AG04450 (cell line): ENCODE results near the gene POLD2. TPM values are rescaled to one million over a fixed set of nuclear protein-coding genes. Genes with fewer than 3 reads are reported as not detected.
A peak's percentile ranks its signal among the peaks of the same experiment; 100 is the strongest.
"Not testable (repeated sequence)": the region's sequence is repeated elsewhere in the genome, so short reads cannot be mapped to it uniquely, and the experiment has no call there.

Source experiments
- CTCF ChIA-PET: fragments of 300-600, 350-600 bp; formaldehyde crosslinking; extraction: SDS; loops from one replicate; lab custom pipeline; 2022; ENCODE audit warnings: antibody characterized with exemption, inconsistent platforms; lab: Charles Lee
- POLR2A ChIA-PET: fragments of 350-600 bp; formaldehyde crosslinking; extraction: SDS; loops from one replicate; lab custom pipeline; 2021; ENCODE audit warnings: antibody characterized with exemption, inconsistent platforms; lab: Yijun Ruan, JAX
- DNase-seq: peaks from one replicate; pipeline ENCODE4 v3.0.0-alpha.2; 2011; ENCODE audit warnings: low read depth, low spot score
- H3K27ac ChIP-seq: one replicate; pipeline ENCODE4 v1.5.1; 2012; ENCODE audit warnings: low read depth, low read length, control low read depth
- H3K27me3 ChIP-seq: one replicate; pipeline ENCODE4 v1.6.0; 2012; ENCODE audit warnings: low read length; ENCODE audit not compliant: control insufficient read depth, insufficient read depth
- H3K4me3 ChIP-seq: 2 replicates; pipeline ENCODE4 v1.5.1; 2011; ENCODE audit warnings: mild to moderate bottlenecking, low read depth, low read length, control low read depth
- H3K9me3 ChIP-seq: 2 replicates; pipeline ENCODE4 v1.5.1; 2012; ENCODE audit warnings: low read length; ENCODE audit not compliant: control insufficient read depth, insufficient read depth
- CTCF ChIP-seq: IDR thresholded peaks from 2 replicates; pipeline ENCODE4 v1.5.1; 2011; ENCODE audit warnings: low read depth, low read length, control low read depth, inconsistent platforms
- polyA minus RNA-seq: library from RNA; depleted of rRNA, polyadenylated mRNA; stranded (reverse); fragments of >200 nt; gene quantifications from 2 replicates; pipeline ENCODE4 v1.2.3, GENCODE V29; 2011; rRNA and poly(A)+ RNA removed
- polyA plus RNA-seq: library from polyadenylated mRNA; depleted of rRNA; stranded (reverse); fragments of >200 nt; gene quantifications from 2 replicates; pipeline ENCODE4 v1.2.3, GENCODE V29; 2011; rRNA removed

Gene POLD2
- 64.8 and 79.6 TPM in 2 replicates for polyA plus RNA-seq
- polyA minus RNA-seq = 29.0 and 39.8 TPM in 2 replicates

DNA sequence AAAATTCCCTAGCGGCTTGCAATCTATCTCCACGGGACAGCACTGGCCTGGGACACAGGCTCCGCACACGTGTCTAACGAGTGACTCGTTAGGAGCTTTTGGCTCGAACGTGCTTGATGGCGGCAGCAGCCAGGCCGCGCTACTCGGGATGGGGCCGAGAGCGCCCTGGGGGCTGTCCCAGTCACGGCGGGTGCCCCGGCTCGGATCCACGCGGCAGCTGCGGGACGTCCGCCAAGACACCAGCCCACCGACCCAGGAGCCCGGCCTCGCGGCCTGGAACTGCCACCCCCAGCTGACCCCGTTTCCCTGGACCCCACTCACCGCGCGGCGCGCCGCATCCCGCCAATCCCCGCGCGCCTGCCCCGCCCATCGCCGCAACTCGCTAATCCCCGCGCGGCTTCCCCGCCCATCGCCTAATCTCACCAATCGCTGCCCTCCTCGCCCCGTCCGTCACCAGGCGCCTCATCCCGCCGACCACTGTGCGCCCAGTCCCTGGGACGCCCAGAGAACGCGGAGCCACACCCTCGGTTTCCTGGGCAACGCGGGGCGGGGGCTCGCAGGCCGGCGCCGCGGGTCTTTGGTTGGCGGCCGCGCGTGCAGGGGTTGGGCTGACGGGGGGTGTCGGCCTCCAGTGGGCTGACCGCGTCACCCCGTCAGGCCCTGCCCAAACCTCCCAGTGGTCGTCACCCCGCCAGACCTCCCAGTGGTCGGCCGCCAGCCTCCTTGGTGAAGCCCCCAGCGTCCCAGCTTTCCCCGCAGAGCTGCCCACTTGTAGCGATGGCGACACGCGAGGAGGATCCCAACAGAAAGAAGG is at the start of gene POLD2:
Gene POLD2 (minus strand): TSS at position 359 of the 814 bp plus-strand sequence. CDS start 1,495 bp downstream, outside the sequence.
- POLR2A ChIA-PET = interaction anchor here (0.5 to 1.3 kb wide), 7 partner anchors 12 to 77 kb away, joined by 3 to 5 read pairs (median 3); partner anchors contain the start of gene YKT6
- H3K4me3 ChIP-seq = peak within 1 kb of the TSS; percentile 77
- TF ChIP-seq CTCF = no peak
- H3K27ac ChIP-seq = peak within 1 kb of the TSS; percentile 47
- peaks cover 11% of the 10 kb centered on the region for H3K9me3 ChIP-seq
- peak; percentile 85 for DNase-seq
- CTCF ChIA-PET = interaction anchor here (1.6 to 2.4 kb wide), 2 partner anchors 37 to 72 kb away, joined by 4 to 10 read pairs; no protein-coding TSS in a partner anchor
- no peaks in the 10 kb centered on the region for H3K27me3 ChIP-seq

DNA sequence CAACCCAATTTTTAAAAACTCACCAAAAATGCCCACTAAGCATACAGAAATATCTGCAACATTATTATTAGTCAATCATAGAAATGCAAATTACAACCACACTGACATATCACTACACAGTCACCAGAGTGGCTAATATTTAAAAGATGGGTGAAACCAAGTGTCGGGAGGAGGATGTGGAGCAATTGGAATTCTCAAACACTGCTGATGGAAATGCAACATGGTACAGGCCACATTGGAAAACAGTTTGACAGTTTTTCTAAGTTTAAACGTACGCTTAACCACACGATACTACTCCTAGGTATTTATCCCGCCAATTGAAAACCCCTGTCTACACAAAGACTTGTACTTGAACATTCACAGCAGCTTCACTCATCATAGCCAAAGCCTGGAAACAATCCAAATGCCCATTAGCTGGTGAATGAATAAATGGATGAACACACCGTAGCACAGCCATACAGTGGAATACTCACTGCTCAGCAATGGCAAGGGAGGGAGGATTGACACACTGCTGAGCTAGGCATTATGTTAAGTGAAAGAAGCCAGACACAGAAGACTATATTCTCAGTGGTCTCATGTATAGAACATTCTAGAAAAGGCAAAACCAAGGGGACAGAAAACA is 49.6 kb upstream of the POLD2 start:
- Histone ChIP-seq H3K27me3 (peaks cover 13% of the 10 kb centered on the region), H3K9me3 (peaks cover 3% of the 10 kb centered on the region), H3K4me3 (no peak overlapping the region), H3K27ac (no peak overlapping the region)
- DNase-seq = no peak
- ChIA-PET POLR2A (no interaction called here), CTCF (no interaction called here)
- TF ChIP-seq CTCF = no peak

DNA sequence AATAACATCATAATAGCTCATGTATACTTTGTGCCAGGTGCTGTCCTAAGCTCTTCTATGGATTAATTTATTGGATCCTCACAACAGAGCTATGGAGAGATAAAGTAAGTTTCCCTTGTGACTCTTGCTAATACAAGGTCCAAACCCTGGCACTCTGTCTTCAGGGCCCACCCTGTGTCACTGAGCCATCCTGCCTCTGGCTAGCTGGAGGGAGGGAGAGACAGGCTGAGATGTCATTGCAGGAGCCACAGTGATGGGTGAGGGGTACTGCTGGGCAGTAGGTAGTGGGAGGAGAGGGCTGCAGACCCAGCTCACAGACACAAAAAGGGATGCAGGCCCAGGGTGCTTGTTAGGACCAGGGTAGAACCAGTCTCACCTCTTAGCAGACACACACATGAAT is 49.0 kb upstream of the POLD2 start:
- DNase-seq = no peak
- Histone ChIP-seq H3K27me3 (peaks cover 13% of the 10 kb centered on the region), H3K27ac (no peak overlapping the region), H3K4me3 (no peak overlapping the region), H3K9me3 (peaks cover 3% of the 10 kb centered on the region)
- TF ChIP-seq CTCF = no peak
- CTCF ChIA-PET = no interaction called here
- POLR2A ChIA-PET = no interaction called here

GRCh38 chr7:44171901-44172300 is 48.6 kb upstream of the POLD2 start:
- DNase-seq, H3K9me3 ChIP-seq, H3K27ac ChIP-seq, H3K4me3 ChIP-seq, CTCF ChIA-PET, POLR2A ChIA-PET: not testable (repeated sequence)
- peaks cover 13% of the 10 kb centered on the region for H3K27me3 ChIP-seq

DNA sequence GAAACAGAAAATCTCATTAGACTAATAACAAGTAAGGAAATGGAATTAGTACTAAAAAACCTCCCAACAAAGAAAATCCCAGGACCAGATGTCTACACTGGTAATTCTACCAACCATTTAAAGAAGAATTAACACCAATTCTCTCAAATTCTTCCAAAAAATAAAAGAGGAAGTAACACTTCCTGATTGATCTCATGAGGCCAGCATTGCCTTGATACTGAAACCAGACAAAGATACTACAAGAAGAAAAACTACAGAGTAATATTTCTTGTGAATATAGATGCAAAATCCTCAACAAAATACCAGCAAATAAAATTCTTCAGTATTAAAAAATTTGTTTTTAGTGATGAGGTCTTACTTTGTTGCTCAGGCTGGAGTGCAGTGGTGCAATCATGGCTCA is 44.6 kb upstream of the POLD2 start:
- no peak for TF ChIP-seq CTCF
- CTCF ChIA-PET = no interaction called here

More for the DNA sequence above, 44.6 kb upstream of the POLD2 start:
- Histone ChIP-seq H3K27me3 (peaks cover 4% of the 10 kb centered on the region), H3K27ac (no peak overlapping the region), H3K9me3 (peaks cover 3% of the 10 kb centered on the region), H3K4me3 (no peak overlapping the region)
- no peak for DNase-seq
- POLR2A ChIA-PET = no interaction called here
